Mucosa of stomach (tissue), 1 donor: ENCODE data around the gene MRPL12.

Experiments
- H3K27me3 ChIP-seq: one replicate; pipeline ENCODE4 v1.7.0; 2013; ENCODE audit warnings: mild to moderate bottlenecking, low read length; ENCODE audit not compliant: control insufficient read depth, insufficient read depth
- H3K36me3 ChIP-seq: one replicate; pipeline ENCODE4 v1.7.0; 2013; ENCODE audit warnings: low read length; ENCODE audit not compliant: control insufficient read depth, insufficient read depth
- H3K4me1 ChIP-seq: one replicate; pipeline ENCODE4 v1.7.0; 2013; ENCODE audit warnings: mild to moderate bottlenecking, low read length; ENCODE audit not compliant: control insufficient read depth, insufficient read depth
- H3K4me3 ChIP-seq: one replicate; pipeline ENCODE4 v1.7.0; 2013; ENCODE audit warnings: low read length
- H3K9ac ChIP-seq: one replicate; pipeline ENCODE4 v1.7.0; 2013; ENCODE audit warnings: mild to moderate bottlenecking, low read length, moderate library complexity
- H3K9me3 ChIP-seq: one replicate; pipeline ENCODE4 v1.7.0; 2013; ENCODE audit warnings: mild to moderate bottlenecking, low read length, moderate library complexity; ENCODE audit not compliant: control insufficient read depth
- donor health status: Pancreatic carcinoma.

The MRPL12 gene

DNA sequence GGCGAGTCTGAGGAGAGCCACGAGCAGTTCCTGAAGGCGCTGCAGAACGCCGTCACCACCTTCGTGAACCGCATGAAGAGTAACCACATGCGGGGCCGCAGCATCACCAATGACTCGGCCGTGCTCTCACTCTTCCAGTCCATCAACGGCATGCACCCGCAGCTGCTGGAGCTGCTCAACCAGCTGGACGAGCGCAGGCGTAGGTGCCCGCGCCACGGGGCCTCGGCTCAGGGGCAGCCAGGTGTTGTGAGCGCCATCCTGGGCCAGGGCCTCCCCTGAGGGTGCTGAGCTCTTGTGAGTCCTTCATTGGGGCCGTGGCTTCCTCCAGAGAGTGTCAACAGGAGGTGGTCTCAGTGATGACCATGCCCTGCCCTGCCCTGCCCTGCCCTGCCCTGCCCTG lies 7.4 kb upstream of the MRPL12 start:
- no peak overlapping the region for H3K9ac ChIP-seq
- peaks cover 15% of the 10 kb centered on the region for H3K36me3 ChIP-seq
- no peak overlapping the region for H3K4me3 ChIP-seq
- H3K4me1 ChIP-seq: no peaks in the 10 kb centered on the region
- no peaks in the 10 kb centered on the region for H3K27me3 ChIP-seq
- no peaks in the 10 kb centered on the region for H3K9me3 ChIP-seq

GRCh38 chr17:81696218-81696941 lies 6.8 kb upstream of the MRPL12 start:
- Histone ChIP-seq H3K4me1 (peaks cover 1% of the 10 kb centered on the region), H3K9me3 (no peaks in the 10 kb centered on the region), H3K4me3 (no peak overlapping the region), H3K36me3 (peaks cover 15% of the 10 kb centered on the region), H3K27me3 (no peaks in the 10 kb centered on the region), H3K9ac (no peak overlapping the region)

GRCh38 chr17:81697261-81698044 lies 5.7 kb upstream of the MRPL12 start:
- H3K36me3 ChIP-seq: peaks cover 15% of the 10 kb centered on the region
- no peaks in the 10 kb centered on the region for H3K27me3 ChIP-seq
- peaks cover 11% of the 10 kb centered on the region for H3K4me1 ChIP-seq
- no peak overlapping the region for H3K9ac ChIP-seq
- H3K9me3 ChIP-seq: no peaks in the 10 kb centered on the region
- H3K4me3 ChIP-seq: no peak overlapping the region

GRCh38 chr17:81700353-81701287 lies 2.5 kb upstream of the MRPL12 start:
- Histone ChIP-seq H3K4me3 (no peak overlapping the region), H3K4me1 (peaks cover 22% of the 10 kb centered on the region), H3K9me3 (no peaks in the 10 kb centered on the region), H3K27me3 (no peaks in the 10 kb centered on the region), H3K9ac (no peak overlapping the region), H3K36me3 (peaks cover under 1% of the 10 kb centered on the region)

- Histone ChIP-seq H3K36me3 (peaks cover 5% of the 10 kb centered on the region), H3K9me3 (no peaks in the 10 kb centered on the region), H3K27me3 (no peaks in the 10 kb centered on the region), H3K9ac (peak overlapping the region; percentile 96), H3K4me3 (no peak overlapping the region), H3K4me1 (peaks cover 22% of the 10 kb centered on the region)
Measured at GRCh38 chr17:81701288-81702071, 1.7 kb upstream of the MRPL12 start.

GRCh38 chr17:81703747-81704654 lies 834 bp downstream of the MRPL12 start:
- Histone ChIP-seq H3K36me3 (peaks cover 5% of the 10 kb centered on the region), H3K4me1 (peaks cover 22% of the 10 kb centered on the region), H3K9ac (peak overlapping the region; percentile 96), H3K9me3 (no peaks in the 10 kb centered on the region), H3K27me3 (no peaks in the 10 kb centered on the region), H3K4me3 (peak overlapping the region; percentile 90)

DNA sequence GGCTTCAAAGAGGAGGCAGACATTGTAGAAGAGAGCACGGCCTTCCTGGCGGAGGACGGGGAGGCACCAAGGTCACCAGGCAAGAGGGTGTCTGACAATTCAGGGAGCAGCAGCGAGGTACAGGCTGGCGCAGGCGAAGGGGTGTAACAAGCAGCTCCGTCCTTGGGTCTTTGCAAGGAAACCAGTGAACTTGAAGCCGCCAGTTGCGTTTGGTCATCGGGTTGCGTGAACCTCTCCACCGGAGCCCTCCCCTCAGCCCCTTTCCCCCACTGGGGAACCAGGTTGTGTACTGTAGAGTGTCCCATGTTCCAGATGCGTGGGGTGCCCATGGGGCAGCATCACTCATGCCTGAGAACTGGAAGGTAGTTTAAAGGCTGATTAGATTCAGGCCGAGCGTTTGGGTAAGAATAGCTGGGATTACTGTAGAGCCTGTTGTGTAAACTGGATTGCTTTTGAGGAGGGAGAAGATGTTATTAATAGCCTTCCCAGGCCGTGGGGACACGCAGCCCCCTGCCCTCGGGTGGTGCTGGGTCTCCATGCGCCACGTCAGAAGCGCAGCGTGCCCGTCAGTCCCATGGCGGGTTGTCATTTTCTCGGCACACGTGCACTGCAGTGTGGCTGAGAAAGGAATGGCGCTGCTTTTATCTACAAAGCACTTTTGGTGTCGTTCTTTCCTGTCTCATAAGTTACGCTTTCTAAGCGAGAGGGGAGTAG lies 2.5 kb downstream of the MRPL12 start:
- Histone ChIP-seq H3K9me3 (no peaks in the 10 kb centered on the region), H3K4me1 (peaks cover 32% of the 10 kb centered on the region), H3K4me3 (no peak overlapping the region), H3K36me3 (peaks cover 5% of the 10 kb centered on the region), H3K9ac (no peak overlapping the region), H3K27me3 (no peaks in the 10 kb centered on the region)

- H3K36me3 ChIP-seq: peaks cover 5% of the 10 kb centered on the region
Measured at GRCh38 chr17:81706232-81706611, 3.1 kb downstream of the MRPL12 start.

GRCh38 chr17:81706757-81707624 lies 3.8 kb downstream of the MRPL12 start:
- H3K9ac ChIP-seq: no peak overlapping the region
- no peaks in the 10 kb centered on the region for H3K9me3 ChIP-seq
- no peak overlapping the region for H3K4me3 ChIP-seq
- H3K27me3 ChIP-seq: no peaks in the 10 kb centered on the region
- peaks cover 5% of the 10 kb centered on the region for H3K36me3 ChIP-seq
- H3K4me1 ChIP-seq: peaks cover 34% of the 10 kb centered on the region

More at GRCh38 chr17:81706232-81706611, 3.1 kb downstream of the MRPL12 start:
- H3K9me3 ChIP-seq: no peaks in the 10 kb centered on the region
- H3K4me3 ChIP-seq: no peak overlapping the region
- H3K9ac ChIP-seq: no peak overlapping the region
- peaks cover 37% of the 10 kb centered on the region for H3K4me1 ChIP-seq
- no peaks in the 10 kb centered on the region for H3K27me3 ChIP-seq
